Stimulated activated effector memory CD8-positive, alpha-beta T cell treated with anti-CD3 and anti-CD28 coated beads, Interleukin-12 subunit alpha, Interleukin-12 subunit beta, amount 100 ng/mL, for 72 hours (primary cell): ENCODE measurements around the gene NR2E1.
A peak's percentile ranks its signal among the peaks of the same experiment; 100 is the strongest.

Experiments
- ATAC-seq: fragments of 150-1000 bp; cut with Tn5 transposase; 2 replicates; pipeline ENCODE4 v1.10.0; 2021
- DNase-seq, 2 donors: peaks; one replicate each; pipeline ENCODE4 v3.0.0; 2021 to 2022; ENCODE audit warnings: low spot score in 2 of 2
- H3K27ac Mint-ChIP-seq: one replicate; pipeline ENCODE4 v1.8.0; 2022; ENCODE audit warnings: mild to moderate bottlenecking, mixed read lengths
- H3K36me3 Mint-ChIP-seq: one replicate; pipeline ENCODE4 v1.8.0; 2022; ENCODE audit warnings: mild to moderate bottlenecking, mixed read lengths
- H3K4me1 Mint-ChIP-seq: one replicate; pipeline ENCODE4 v1.8.0; 2022; ENCODE audit warnings: mixed read lengths
- H3K4me3 Mint-ChIP-seq: one replicate; pipeline ENCODE4 v1.8.0; 2022; ENCODE audit warnings: mild to moderate bottlenecking, mixed read lengths
- H3K9me3 Mint-ChIP-seq: one replicate; pipeline ENCODE4 v1.8.0; 2022; ENCODE audit warnings: mixed read lengths

The NR2E1 gene

DNA sequence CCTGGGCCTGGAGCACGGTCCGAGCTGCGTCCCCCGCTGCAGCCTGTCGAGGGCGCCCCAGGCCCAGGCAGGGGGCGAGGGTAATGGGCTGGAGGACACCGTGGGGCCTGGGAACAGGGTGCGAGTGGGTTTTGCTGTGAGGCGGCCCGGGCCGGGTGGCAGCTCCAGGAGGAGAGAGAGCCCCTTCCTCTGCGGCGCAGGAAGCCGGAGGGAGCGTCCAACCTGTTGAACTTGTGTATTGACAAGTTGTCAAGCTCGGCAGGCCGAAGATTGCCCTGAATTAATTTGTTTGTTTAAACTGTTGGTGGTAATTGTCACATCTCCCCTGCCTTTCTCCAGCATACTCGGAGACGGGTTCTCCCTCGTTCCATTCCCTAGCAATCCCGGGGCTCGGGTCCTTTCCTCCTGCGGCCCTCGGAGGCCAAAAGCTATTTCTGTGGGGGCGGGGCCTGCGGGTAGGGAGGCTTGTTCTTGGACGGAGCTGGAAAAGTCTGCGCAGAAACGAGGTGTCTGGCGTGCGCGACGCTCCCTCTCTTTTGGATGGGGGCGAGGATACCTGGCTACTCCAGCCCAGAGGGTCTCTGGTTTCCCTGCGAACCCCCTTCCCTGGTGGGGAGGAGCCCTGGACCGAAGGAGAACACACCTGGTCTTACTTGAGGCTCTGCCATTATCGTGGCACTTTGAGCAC is 9.9 kb downstream of the NR2E1 start:
- peaks cover 32% of the 10 kb centered on the region for H3K4me1 Mint-ChIP-seq
- H3K36me3 Mint-ChIP-seq: no peaks in the 10 kb centered on the region
- ATAC-seq (peak; percentile 46), DNase-seq (no peak)
- H3K27ac Mint-ChIP-seq: no peak overlapping the region
- H3K4me3 Mint-ChIP-seq: peak overlapping the region; percentile 61
- H3K9me3 Mint-ChIP-seq: no peaks in the 10 kb centered on the region

DNA sequence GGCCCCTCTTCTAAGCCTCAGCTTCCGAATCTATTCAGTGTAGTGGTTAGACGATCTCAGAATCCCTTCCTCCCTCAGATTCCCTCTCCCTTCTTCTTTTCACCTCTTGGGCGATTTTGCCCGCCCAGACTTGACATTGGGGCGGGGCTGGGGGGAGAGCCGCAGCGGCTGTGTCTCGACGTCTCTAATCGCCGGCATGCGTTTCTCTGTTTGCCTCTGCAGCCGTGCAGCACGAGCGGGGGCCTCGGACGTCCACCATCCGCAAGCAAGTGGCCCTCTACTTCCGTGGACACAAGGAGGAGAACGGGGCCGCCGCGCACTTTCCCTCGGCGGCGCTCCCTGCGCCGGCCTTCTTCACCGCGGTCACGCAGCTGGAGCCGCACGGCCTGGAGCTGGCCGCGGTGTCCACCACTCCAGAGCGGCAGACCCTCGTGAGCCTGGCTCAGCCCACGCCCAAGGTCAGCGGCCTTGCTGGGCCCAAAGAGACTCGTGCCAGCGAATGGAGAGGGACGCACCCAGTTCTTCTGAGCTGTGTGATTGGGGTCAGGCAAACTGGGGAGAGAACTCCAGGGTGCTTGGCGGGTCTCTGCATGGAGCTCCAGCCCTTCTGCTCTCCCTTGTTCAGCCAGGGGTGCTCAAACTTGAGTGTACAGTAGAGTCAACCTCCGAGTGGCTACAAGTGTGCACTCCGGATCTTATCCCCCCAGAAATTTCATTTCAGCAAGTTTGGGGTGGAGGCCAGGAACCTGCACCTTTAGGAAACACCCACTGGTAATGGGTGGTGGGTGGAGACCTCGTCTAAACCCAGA is 10.7 kb downstream of the NR2E1 start:
- Mint-ChIP-seq H3K4me3 (peak overlapping the region; percentile 61), H3K9me3 (no peaks in the 10 kb centered on the region), H3K36me3 (no peaks in the 10 kb centered on the region), H3K27ac (no peak overlapping the region), H3K4me1 (peaks cover 25% of the 10 kb centered on the region)
- DNase-seq (no peak), ATAC-seq (no peak)

DNA sequence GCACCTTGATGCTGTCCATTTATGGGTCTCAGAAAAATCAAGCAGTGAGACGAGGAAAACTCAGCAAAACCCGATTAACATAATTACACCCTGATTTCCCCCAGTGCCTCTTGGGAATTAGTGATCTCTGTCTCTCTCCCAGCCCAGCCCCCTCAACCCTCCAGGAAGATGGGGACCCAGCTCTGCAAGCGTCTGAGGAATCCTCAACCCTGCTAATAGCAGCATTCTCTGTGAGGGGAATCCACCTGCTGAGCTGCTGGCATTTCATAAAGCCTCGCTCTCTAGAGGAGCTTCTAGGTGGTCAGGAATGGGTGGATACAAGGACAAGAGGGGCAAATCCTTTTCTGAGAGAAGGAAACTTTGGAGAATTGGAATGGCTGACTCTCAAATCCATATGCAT is 13.9 kb downstream of the NR2E1 start:
- DNase-seq (no peak), ATAC-seq (no peak)
- Mint-ChIP-seq H3K9me3 (no peaks in the 10 kb centered on the region), H3K4me3 (no peak overlapping the region), H3K36me3 (no peaks in the 10 kb centered on the region), H3K4me1 (peaks cover 17% of the 10 kb centered on the region), H3K27ac (no peak overlapping the region)

DNA sequence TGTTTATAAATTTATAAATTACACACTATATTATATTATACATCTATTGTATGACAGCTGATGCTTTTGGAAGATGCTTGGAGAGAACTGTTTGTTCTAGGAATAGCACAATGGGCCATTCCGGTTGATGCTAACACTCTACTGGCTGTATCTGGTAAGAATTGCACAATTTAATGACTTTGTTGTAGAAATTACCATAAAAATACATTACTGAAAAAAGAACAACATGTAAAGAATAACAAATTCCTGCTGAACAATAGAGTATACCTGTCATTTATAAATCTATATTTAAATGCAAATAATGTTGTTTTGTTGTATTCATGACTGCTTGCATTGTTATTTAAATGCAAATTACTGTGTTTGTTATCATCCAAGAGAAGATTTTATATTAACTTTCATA is 14.4 kb downstream of the NR2E1 start:
- no peak for DNase-seq
- no peaks in the 10 kb centered on the region for H3K36me3 Mint-ChIP-seq
- peaks cover 12% of the 10 kb centered on the region for H3K4me1 Mint-ChIP-seq
- H3K4me3 Mint-ChIP-seq: no peak overlapping the region
- no peak overlapping the region for H3K27ac Mint-ChIP-seq
- no peaks in the 10 kb centered on the region for H3K9me3 Mint-ChIP-seq
- ATAC-seq: no peak

DNA sequence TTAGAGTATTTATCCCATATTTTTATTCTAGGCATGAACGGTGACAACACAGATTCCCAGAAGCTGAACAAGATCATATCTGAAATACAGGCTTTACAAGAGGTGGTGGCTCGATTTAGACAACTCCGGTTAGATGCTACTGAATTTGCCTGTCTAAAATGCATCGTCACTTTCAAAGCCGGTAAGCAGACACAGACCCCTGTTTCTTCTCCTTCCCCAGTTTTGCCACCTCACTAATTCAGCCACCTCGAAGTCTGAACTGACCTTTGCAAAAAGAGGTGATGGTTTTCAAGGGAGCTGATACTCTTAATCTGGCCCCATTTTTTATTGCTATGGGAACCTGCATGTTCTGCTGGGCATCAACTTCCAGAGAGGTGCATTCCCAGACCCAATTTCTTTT is 15.0 kb downstream of the NR2E1 start:
- Mint-ChIP-seq H3K4me1 (peaks cover 7% of the 10 kb centered on the region), H3K27ac (no peak overlapping the region)
- ATAC-seq: no peak

DNA sequence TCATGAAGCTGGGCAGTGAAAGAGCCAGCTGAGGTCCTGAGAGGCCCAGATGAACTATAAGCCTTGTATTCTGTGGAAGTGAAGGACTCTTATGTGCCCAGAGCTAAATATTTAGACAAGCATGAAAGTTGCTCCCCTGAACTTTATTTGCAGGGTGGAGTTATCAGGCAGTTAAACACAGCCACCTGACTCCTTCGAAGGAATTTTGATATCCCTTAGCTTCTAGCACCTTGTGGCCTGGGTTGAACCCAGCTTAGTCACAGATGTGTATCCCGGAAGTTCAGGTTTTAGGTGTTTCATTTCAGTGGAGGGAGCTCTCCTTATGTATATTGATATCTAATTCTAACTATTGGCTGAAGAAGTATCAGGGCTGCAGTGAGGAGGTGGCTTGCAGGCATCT is 20.4 kb downstream of the NR2E1 start:
- ATAC-seq: no peak
- no peaks in the 10 kb centered on the region for H3K4me1 Mint-ChIP-seq
- no peak overlapping the region for H3K27ac Mint-ChIP-seq
- DNase-seq: no peak
- no peaks in the 10 kb centered on the region for H3K9me3 Mint-ChIP-seq
- H3K36me3 Mint-ChIP-seq: no peaks in the 10 kb centered on the region
- H3K4me3 Mint-ChIP-seq: no peak overlapping the region

More for the DNA sequence above, 15.0 kb downstream of the NR2E1 start:
- Mint-ChIP-seq H3K9me3 (no peaks in the 10 kb centered on the region), H3K4me3 (no peak overlapping the region), H3K36me3 (no peaks in the 10 kb centered on the region)
- DNase-seq: no peak

DNA sequence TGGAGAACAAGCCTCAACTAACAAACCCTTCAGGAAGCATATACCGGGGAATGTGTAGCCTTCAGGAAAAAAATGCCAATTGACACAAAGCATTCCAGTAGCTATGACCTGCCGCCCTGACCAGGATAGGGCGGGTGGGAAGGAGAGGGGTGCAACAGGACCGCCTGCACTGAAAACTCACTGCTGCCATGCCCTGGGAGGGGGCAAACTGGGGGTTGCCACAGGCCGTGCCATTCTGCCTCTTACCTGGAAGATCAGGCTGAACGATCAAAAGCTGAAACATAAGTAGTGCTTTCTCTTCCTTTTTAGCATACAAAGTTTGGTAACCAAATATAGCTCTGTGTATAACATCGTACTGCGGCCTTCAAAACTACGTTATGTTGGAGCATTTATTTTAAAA is 21.7 kb downstream of the NR2E1 start:
- H3K4me1 Mint-ChIP-seq: no peaks in the 10 kb centered on the region
- no peaks in the 10 kb centered on the region for H3K36me3 Mint-ChIP-seq
- H3K27ac Mint-ChIP-seq: no peak overlapping the region
- H3K4me3 Mint-ChIP-seq: no peak overlapping the region
- H3K9me3 Mint-ChIP-seq: no peaks in the 10 kb centered on the region
- ATAC-seq (no peak), DNase-seq (no peak)

DNA sequence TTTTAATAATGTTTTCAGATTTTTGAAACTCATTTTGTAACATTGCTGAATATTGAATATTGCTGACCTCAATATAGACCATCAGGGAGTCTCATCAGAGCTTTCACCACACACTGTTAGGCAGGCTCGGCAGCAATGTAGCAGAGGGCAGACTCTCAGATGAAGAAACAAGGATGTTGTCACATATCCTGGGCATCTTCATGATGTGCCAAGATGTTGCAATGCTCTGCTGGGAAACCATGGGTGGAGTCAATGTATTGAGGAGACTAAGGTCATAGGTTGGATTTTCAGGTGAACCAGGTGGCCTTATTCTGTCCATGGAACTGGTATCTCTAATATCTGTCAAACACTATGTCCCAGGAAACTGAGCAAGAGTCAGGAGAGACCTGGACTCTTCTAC is 27.3 kb downstream of the NR2E1 start:
- Mint-ChIP-seq H3K27ac (no peak overlapping the region), H3K4me3 (no peak overlapping the region), H3K36me3 (no peaks in the 10 kb centered on the region), H3K4me1 (no peaks in the 10 kb centered on the region), H3K9me3 (no peaks in the 10 kb centered on the region)
- no peak for DNase-seq
- ATAC-seq: no peak

DNA sequence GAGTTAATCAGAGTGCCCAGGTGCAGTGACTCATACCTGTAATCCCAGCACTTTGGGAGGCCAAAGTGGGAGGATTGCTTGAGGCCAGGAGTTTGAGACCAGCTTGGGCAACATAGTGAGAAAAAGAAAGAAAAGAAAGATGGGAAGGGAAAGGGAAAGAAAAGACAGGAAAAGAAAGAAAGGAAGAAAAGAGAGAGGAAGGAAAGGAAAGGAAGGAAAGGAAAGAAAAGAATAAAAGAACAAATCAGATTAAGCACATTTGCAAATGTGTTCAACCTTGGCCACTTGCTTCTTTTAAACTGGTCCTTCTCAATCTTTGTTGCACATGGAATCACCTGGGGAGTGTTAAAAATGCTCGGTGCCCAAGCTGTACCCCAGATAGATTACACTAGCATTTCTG is 28.0 kb downstream of the NR2E1 start:
- DNase-seq (no peak), ATAC-seq (no peak)
- no peaks in the 10 kb centered on the region for H3K4me1 Mint-ChIP-seq
- no peak overlapping the region for H3K27ac Mint-ChIP-seq
- no peak overlapping the region for H3K4me3 Mint-ChIP-seq
- no peaks in the 10 kb centered on the region for H3K36me3 Mint-ChIP-seq
- H3K9me3 Mint-ChIP-seq: no peaks in the 10 kb centered on the region

DNA sequence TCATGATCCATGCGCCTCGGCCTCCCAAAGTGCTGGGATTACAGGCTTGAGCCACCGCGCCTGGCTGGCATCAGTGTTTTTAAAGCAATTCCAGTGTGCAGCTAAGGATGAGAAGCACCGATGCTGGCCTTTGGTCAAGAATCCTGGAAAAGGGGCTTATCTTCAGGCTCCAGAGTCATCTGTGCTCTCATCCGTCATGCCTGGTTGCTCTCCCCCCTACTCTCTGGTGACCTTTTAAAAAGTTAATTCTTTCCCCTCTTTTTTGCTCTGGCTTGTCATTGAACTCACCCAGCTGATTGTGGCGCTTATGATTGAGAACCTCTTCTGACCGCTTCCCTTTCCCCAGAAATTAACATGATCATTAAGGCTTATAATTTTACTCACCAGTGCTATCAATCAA is 28.7 kb downstream of the NR2E1 start:
- H3K27ac Mint-ChIP-seq: no peak overlapping the region
- H3K4me3 Mint-ChIP-seq: no peak overlapping the region
- H3K9me3 Mint-ChIP-seq: no peaks in the 10 kb centered on the region

DNA sequence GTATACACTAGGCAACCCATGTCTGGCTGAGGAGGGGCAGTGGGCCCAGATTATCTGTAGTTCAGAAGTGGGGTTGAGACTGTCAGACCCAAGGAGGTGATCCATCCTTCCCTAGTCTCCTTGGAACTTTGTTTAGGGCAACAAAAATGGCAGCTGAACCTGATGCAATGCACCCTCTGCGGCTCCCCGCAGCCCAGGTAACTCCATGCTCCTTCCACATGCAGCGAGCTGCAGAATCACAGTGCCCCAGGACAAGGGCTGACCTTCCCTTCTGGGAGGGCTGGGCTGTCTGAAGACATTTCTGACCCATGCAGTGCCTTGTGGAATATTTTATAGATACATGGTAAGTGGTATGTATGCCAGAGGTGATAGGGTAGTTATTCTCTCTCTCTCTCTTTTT is 29.4 kb downstream of the NR2E1 start:
- no peaks in the 10 kb centered on the region for H3K4me1 Mint-ChIP-seq
- no peak overlapping the region for H3K27ac Mint-ChIP-seq
- H3K36me3 Mint-ChIP-seq: no peaks in the 10 kb centered on the region
- H3K4me3 Mint-ChIP-seq: no peak overlapping the region
- DNase-seq (no peak), ATAC-seq (no peak)
- no peaks in the 10 kb centered on the region for H3K9me3 Mint-ChIP-seq

More for the DNA sequence above, 28.7 kb downstream of the NR2E1 start:
- DNase-seq: no peak
- Mint-ChIP-seq H3K4me1 (no peaks in the 10 kb centered on the region), H3K36me3 (no peaks in the 10 kb centered on the region)
- ATAC-seq: no peak

DNA sequence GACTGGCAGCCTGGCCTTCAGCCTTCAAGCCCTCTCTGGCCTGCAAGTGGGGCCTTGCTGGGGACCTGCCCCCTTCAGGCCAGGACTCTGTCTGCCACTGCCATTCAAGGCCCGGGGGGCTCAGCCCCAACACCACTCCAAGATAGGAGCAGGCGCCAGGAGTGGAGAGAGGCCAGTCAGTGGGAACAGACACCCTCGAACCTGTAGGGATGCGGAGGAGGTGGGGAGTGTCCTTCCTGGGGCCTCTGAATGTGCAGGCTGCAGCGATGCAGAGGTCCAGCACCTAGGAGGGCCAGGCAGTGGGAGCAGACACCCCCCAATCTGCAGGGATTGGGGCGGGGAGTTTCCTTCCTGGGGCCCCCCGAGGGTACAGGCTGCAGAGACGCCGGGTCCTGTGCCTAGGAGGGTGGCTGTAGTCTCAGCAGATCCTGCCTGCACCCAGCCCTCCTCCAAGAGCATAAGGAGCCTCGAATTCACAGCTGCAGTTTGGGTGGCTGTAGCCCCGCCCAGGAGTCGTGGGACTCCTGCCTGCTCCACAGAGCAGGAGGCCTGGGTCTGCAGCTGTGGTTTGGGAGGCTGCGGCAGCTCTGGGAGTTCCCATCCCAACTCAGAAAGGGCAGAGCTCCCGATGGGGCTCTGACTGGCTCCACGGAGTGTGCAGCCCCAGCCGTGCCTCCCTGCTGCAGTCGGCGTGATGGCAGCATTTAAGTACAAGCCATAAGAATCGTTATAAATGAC is 33.1 kb downstream of the NR2E1 start:
- Mint-ChIP-seq H3K4me3 (no peak overlapping the region), H3K27ac (no peak overlapping the region), H3K4me1 (no peaks in the 10 kb centered on the region), H3K36me3 (no peaks in the 10 kb centered on the region), H3K9me3 (no peaks in the 10 kb centered on the region)
- peak; percentile 40 for ATAC-seq
- no peak for DNase-seq

DNA sequence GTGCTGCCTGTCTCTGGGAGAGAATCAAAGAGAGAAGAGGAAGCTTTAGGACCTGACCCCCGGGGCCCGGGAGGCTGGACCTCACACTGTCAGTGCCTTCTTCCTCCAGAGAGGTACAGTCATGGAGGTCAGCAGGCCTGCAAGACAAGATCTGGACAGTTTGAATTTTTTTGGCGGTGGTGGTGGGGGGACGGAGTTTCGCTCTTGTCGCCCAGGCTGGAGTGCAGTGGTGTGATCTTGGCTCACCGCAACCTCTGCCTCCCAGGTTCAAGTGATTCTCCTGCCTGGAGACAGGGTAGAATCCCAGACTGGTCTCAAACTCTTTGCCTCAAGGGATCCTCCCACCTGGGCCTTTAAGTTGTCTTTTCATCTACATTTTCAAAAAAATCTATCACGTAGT is 34.4 kb downstream of the NR2E1 start:
- ATAC-seq (no peak), DNase-seq (no peak)
- no peaks in the 10 kb centered on the region for H3K36me3 Mint-ChIP-seq
- H3K27ac Mint-ChIP-seq: no peak overlapping the region
- no peaks in the 10 kb centered on the region for H3K9me3 Mint-ChIP-seq
- no peaks in the 10 kb centered on the region for H3K4me1 Mint-ChIP-seq
- H3K4me3 Mint-ChIP-seq: no peak overlapping the region

DNA sequence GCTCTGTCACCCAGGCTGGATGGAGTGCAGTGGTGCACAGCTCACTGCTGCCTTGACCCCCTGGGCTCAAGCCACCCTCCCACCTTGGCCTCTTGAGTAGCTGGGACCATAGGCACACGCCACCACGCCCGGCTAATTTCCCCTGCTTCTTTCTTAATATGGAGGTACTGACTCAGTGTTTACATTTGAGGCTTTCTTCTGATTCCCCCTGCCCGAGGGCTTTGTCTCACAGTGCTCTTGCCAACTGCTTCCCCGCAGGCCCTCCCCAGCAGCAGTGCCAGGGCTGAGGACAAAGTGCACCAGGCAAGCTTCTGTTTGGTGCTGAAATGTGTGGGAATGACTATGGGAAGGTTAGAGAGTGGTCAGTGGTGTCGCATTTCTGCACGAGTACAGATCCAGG is 34.8 kb downstream of the NR2E1 start:
- DNase-seq (no peak), ATAC-seq (no peak)
- H3K9me3 Mint-ChIP-seq: no peaks in the 10 kb centered on the region
- H3K27ac Mint-ChIP-seq: no peak overlapping the region
- no peaks in the 10 kb centered on the region for H3K4me1 Mint-ChIP-seq
- H3K36me3 Mint-ChIP-seq: no peaks in the 10 kb centered on the region
- H3K4me3 Mint-ChIP-seq: no peak overlapping the region

DNA sequence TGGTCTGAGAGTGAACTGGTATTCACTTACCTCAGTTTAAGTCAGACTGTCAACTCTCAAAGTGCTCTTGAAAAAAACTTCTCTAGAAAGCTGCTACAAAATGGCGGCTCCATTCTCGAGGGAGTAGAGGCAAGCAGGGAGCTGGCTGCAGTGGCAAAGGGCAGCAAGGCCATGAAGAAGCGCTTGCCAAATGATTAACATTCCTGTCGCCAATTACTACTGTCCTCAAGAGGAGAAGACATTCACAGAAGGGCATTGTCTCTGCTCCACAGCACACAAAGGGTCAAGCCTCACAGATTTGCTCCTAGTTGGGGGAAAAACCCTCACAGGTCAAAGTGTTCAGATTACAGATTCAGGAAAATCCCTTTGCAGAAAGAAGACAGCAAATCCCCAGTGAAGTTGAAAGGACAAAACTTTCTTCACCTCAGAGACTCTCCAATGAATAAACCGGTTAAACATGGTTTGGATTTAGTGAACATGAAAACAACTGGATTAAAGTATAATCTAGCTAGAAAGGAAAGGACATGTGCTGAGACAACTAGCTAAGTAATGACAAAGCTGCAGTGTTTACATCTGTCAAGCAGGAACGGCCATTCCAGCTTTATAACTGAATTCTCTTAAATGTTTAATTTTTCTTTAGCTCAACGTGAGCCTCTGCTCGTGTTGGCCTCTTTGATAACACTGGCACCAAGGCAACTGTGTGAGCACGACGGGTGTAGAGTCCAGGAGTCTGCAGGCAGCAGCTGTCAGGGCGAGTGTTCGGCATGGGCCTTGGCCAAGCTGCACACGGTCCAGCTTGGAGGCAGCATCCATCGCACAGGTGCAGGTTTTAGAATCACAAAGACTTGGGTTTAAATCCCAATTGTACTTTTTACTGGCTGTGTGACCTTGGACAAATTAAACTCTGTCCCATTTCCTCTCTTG is 37.6 kb downstream of the NR2E1 start:
- H3K36me3 Mint-ChIP-seq: no peaks in the 10 kb centered on the region
- no peak for ATAC-seq
- no peak overlapping the region for H3K27ac Mint-ChIP-seq
- H3K9me3 Mint-ChIP-seq: no peaks in the 10 kb centered on the region
- H3K4me3 Mint-ChIP-seq: no peak overlapping the region
- no peak for DNase-seq
- H3K4me1 Mint-ChIP-seq: no peaks in the 10 kb centered on the region
